CD8-positive, alpha-beta memory T cell (primary cell): ENCODE measurements around the gene ZNF837. TPM values are rescaled to one million over a fixed set of nuclear protein-coding genes. Genes with fewer than 3 reads are reported as not detected.
A peak's percentile ranks its signal among the peaks of the same experiment; 100 is the strongest.

Experiments used
- CTCF ChIA-PET: fragments of 350-600 bp; sonication (Branson Sonifier 250); formaldehyde crosslinking; loops from one replicate; lab custom pipeline; 2021; ENCODE audit warnings: antibody characterized with exemption; lab: Charles Lee
- POLR2A ChIA-PET: fragments of 350-600 bp; sonication (Branson Sonifier 250); formaldehyde crosslinking; loops from one replicate; lab custom pipeline; 2021; ENCODE audit warnings: antibody characterized with exemption; lab: Charles Lee
- DNase-seq, 5 donors: peaks; one replicate each; pipeline versions ENCODE4 v3.0.0 to v3.0.0-alpha.2; 2020 to 2022; ENCODE audit warnings: mixed read lengths in 1 of 5
- H3K27ac ChIP-seq: one replicate; pipeline ENCODE4 v1.7.0; 2013; ENCODE audit warnings: low read depth, mild to moderate bottlenecking, low read length, moderate library complexity
- H3K27me3 ChIP-seq: 2 replicates; pipeline ENCODE4 v1.7.0; 2013; ENCODE audit warnings: low read length, mild to moderate bottlenecking; ENCODE audit not compliant: insufficient read depth, poor library complexity, severe bottlenecking
- H3K36me3 ChIP-seq: 2 replicates; pipeline ENCODE4 v1.7.0; 2013; ENCODE audit warnings: mild to moderate bottlenecking, low read length, moderate library complexity; ENCODE audit not compliant: insufficient read depth
- H3K4me1 ChIP-seq: 2 replicates; pipeline ENCODE4 v1.7.0; 2013; ENCODE audit warnings: mild to moderate bottlenecking, low read length, moderate library complexity; ENCODE audit not compliant: insufficient read depth
- H3K4me3 ChIP-seq: 2 replicates; pipeline ENCODE4 v1.7.0; 2013; ENCODE audit warnings: mild to moderate bottlenecking, low read length
- H3K9me3 ChIP-seq: 2 replicates; pipeline ENCODE4 v1.7.0; 2013; ENCODE audit warnings: mild to moderate bottlenecking, low read length
- H3K27ac Mint-ChIP-seq, 8 donors: one replicate each; pipeline ENCODE4 v1.8.0; 2020 to 2021; ENCODE audit warnings: mixed read lengths in 8 of 8, mild to moderate bottlenecking in 6 of 8, inconsistent platforms in 3 of 8, moderate library complexity in 3 of 8
- H3K27me3 Mint-ChIP-seq, 2 donors: one replicate each; pipeline ENCODE4 v1.8.0; 2020 to 2021; ENCODE audit warnings: mixed read lengths in 2 of 2, mild to moderate bottlenecking in 1 of 2, moderate library complexity in 1 of 2
- H3K36me3 Mint-ChIP-seq, 3 donors: one replicate each; pipeline ENCODE4 v1.8.0; 2020 to 2021; ENCODE audit warnings: mixed read lengths in 3 of 3, inconsistent platforms in 1 of 3, mild to moderate bottlenecking in 1 of 3
- H3K4me1 Mint-ChIP-seq, 3 donors: one replicate each; pipeline ENCODE4 v1.8.0; 2020 to 2021; ENCODE audit warnings: mixed read lengths in 3 of 3, inconsistent platforms in 1 of 3, mild to moderate bottlenecking in 1 of 3
- H3K4me3 Mint-ChIP-seq, 7 donors: one replicate each; pipeline ENCODE4 v1.8.0; 2020 to 2021; ENCODE audit warnings: mixed read lengths in 7 of 7, mild to moderate bottlenecking in 6 of 7, moderate library complexity in 4 of 7, inconsistent platforms in 2 of 7
- H3K9me3 Mint-ChIP-seq, 5 donors: one replicate each; pipeline ENCODE4 v1.8.0; 2020 to 2022; ENCODE audit warnings: mixed read lengths in 5 of 5, mild to moderate bottlenecking in 3 of 5, moderate library complexity in 2 of 5, inconsistent platforms in 1 of 5
- polyA plus RNA-seq: library from polyadenylated mRNA; unstranded; fragments of 300-500 nt; fragmentation: Illumina TruSeq; gene quantifications from one replicate; pipeline ENCODE4 v1.2.3, GENCODE V29; 2021
- total RNA-seq, 2 experiments: library from RNA; stranded (reverse); gene quantifications; one replicate each; pipeline ENCODE4 v1.2.3, GENCODE V29; 2021

Gene ZNF837
- total and polyA plus RNA-seq, 3 experiments from 2014 or later: 1.8 to 4.6 (median 2.3) TPM

- POLR2A ChIA-PET: interaction anchor here (0.9 to 2.5 kb wide), 8 partner anchors 9 to 179 kb away, joined by 5 to 16 read pairs (median 8); partner anchors contain the start of genes ZNF132, ZNF274, ZNF837 and ZSCAN22
Observed at GRCh38 chr19:58361900-58362271, 18.9 kb downstream of the ZNF837 start.

GRCh38 chr19:58357481-58358145, 23.2 kb downstream of the ZNF837 start:
- POLR2A ChIA-PET: interaction anchor here (1.9 kb wide), 1 partner anchor 10 kb away, joined by 16 read pairs; no protein-coding TSS in a partner anchor
- Histone ChIP-seq H3K4me1 (peaks cover 15% of the 10 kb centered on the region), H3K36me3 (no peaks in the 10 kb centered on the region), H3K27ac (no peak overlapping the region), H3K4me3 (no peak overlapping the region), H3K9me3 (no peaks in the 10 kb centered on the region), H3K27me3 (no peaks in the 10 kb centered on the region)
- Mint-ChIP-seq H3K27me3 (peaks cover 0 to 2% of the 10 kb centered on the region in 2 donors), H3K36me3 (peaks cover 0 to 4% (median 0%) of the 10 kb centered on the region in 3 donors), H3K4me1 (peaks cover 6 to 42% (median 17%) of the 10 kb centered on the region in 3 donors), H3K27ac (peak overlapping the region in 1 of 8 donors; percentile 32), H3K9me3 (no peaks in the 10 kb centered on the region), H3K4me3 (peak overlapping the region in 3 of 7 donors; percentile 38 to 47 (median 41))
- CTCF ChIA-PET: no interaction called here
- DNase-seq: no peak

More at GRCh38 chr19:58361900-58362271, 18.9 kb downstream of the ZNF837 start:
- Histone ChIP-seq H3K9me3 (no peaks in the 10 kb centered on the region), H3K4me3 (peak overlapping the region; percentile 97), H3K4me1 (peaks cover 14% of the 10 kb centered on the region), H3K36me3 (no peaks in the 10 kb centered on the region), H3K27ac (peak overlapping the region; percentile 77), H3K27me3 (no peaks in the 10 kb centered on the region)
- peak in 2 of 5 donors; percentile 22 to 66 for DNase-seq
- H3K4me3 Mint-ChIP-seq: peak overlapping the region; percentile 85 to 100 (median 93)
- peaks cover 6 to 26% (median 11%) of the 10 kb centered on the region in 3 donors for H3K4me1 Mint-ChIP-seq
- no peaks in the 10 kb centered on the region for H3K9me3 Mint-ChIP-seq
- H3K27me3 Mint-ChIP-seq: no peaks in the 10 kb centered on the region
- peak overlapping the region; percentile 85 to 98 (median 94) for H3K27ac Mint-ChIP-seq
- H3K36me3 Mint-ChIP-seq: peaks cover 0 to 6% (median 0%) of the 10 kb centered on the region in 3 donors
- CTCF ChIA-PET: interaction anchor here (1.4 to 2.1 kb wide), 3 partner anchors 15 to 158 kb away, joined by 5 to 13 read pairs (median 6); partner anchors contain the start of gene ZBTB45

GRCh38 chr19:58356766-58357480, 23.9 kb downstream of the ZNF837 start:
- POLR2A ChIA-PET: interaction anchor here (0.5 to 1.9 kb wide), 8 partner anchors 10 to 299 kb away, joined by 3 to 16 read pairs (median 3); partner anchors contain the start of genes ZNF132, ZNF274, ZNF837 and ZSCAN22
- Histone ChIP-seq H3K27ac (no peak overlapping the region), H3K27me3 (no peaks in the 10 kb centered on the region), H3K4me3 (peak overlapping the region; percentile 47), H3K36me3 (no peaks in the 10 kb centered on the region), H3K9me3 (no peaks in the 10 kb centered on the region), H3K4me1 (peaks cover 14% of the 10 kb centered on the region)
- Mint-ChIP-seq H3K27ac (peak overlapping the region in 2 of 8 donors; percentile 24 to 32), H3K4me1 (peaks cover 3 to 40% (median 15%) of the 10 kb centered on the region in 3 donors), H3K27me3 (peaks cover 0 to 2% of the 10 kb centered on the region in 2 donors), H3K9me3 (peaks cover 0 to 2% (median 0%) of the 10 kb centered on the region in 5 donors), H3K4me3 (peak overlapping the region in 5 of 7 donors; percentile 63 to 76 (median 66)), H3K36me3 (peaks cover 0 to 5% (median 2%) of the 10 kb centered on the region in 3 donors)
- CTCF ChIA-PET: interaction anchor here (1.1 to 1.2 kb wide), 2 partner anchors 129 to 163 kb away, joined by 3 to 4 read pairs; no protein-coding TSS in a partner anchor
- DNase-seq: no peak

GRCh38 chr19:58355908-58356765, 24.7 kb downstream of the ZNF837 start:
- Histone ChIP-seq H3K9me3 (no peaks in the 10 kb centered on the region), H3K27me3 (no peaks in the 10 kb centered on the region), H3K4me3 (peak overlapping the region; percentile 47), H3K4me1 (peaks cover 10% of the 10 kb centered on the region), H3K27ac (no peak overlapping the region), H3K36me3 (no peaks in the 10 kb centered on the region)
- CTCF ChIA-PET: interaction anchor here (1.1 to 1.2 kb wide), 2 partner anchors 128 to 164 kb away, joined by 3 to 4 read pairs; no protein-coding TSS in a partner anchor
- peak in 4 of 5 donors; percentile 12 to 70 (median 56) for DNase-seq
- H3K4me3 Mint-ChIP-seq: peak overlapping the region; percentile 52 to 76 (median 66)
- peaks cover 0 to 2% of the 10 kb centered on the region in 2 donors for H3K27me3 Mint-ChIP-seq
- peaks cover 0 to 2% (median 0%) of the 10 kb centered on the region in 5 donors for H3K9me3 Mint-ChIP-seq
- H3K27ac Mint-ChIP-seq: peak overlapping the region in 2 of 8 donors; percentile 24
- H3K4me1 Mint-ChIP-seq: peaks cover 0 to 37% (median 13%) of the 10 kb centered on the region in 3 donors
- POLR2A ChIA-PET: interaction anchor here (0.5 to 1.9 kb wide), 7 partner anchors 9 to 298 kb away, joined by 3 to 16 read pairs (median 3); partner anchors contain the start of genes ZNF132, ZNF274, ZNF837 and ZSCAN22
- H3K36me3 Mint-ChIP-seq: peaks cover 0 to 6% (median 2%) of the 10 kb centered on the region in 3 donors

- Mint-ChIP-seq H3K36me3 (peaks cover 0 to 10% (median 2%) of the 10 kb centered on the region in 3 donors), H3K4me3 (peak overlapping the region; percentile 16 to 76 (median 54)), H3K9me3 (peaks cover 0 to 2% (median 0%) of the 10 kb centered on the region in 5 donors), H3K4me1 (peaks cover 0 to 37% (median 13%) of the 10 kb centered on the region in 3 donors), H3K27ac (peak overlapping the region in 4 of 8 donors; percentile 17 to 51 (median 40)), H3K27me3 (peaks cover 0 to 2% of the 10 kb centered on the region in 2 donors)
- H3K9me3 ChIP-seq: no peaks in the 10 kb centered on the region
- no peaks in the 10 kb centered on the region for H3K27me3 ChIP-seq
- ChIA-PET POLR2A (interaction anchor here (1.2 to 1.9 kb wide), 2 partner anchors 8 to 29 kb away, joined by 4 to 16 read pairs; partner anchors contain the start of gene ZSCAN22), CTCF (no interaction called here)
- no peaks in the 10 kb centered on the region for H3K36me3 ChIP-seq
- peaks cover 10% of the 10 kb centered on the region for H3K4me1 ChIP-seq
- DNase-seq: no peak
- H3K27ac ChIP-seq: no peak overlapping the region
- no peak overlapping the region for H3K4me3 ChIP-seq
Observed at GRCh38 chr19:58355215-58355796, 25.5 kb downstream of the ZNF837 start.

GRCh38 chr19:58354478-58355030, 26.3 kb downstream of the ZNF837 start:
- ChIA-PET POLR2A (no interaction called here), CTCF (no interaction called here)
- H3K27ac ChIP-seq: no peak overlapping the region
- no peak overlapping the region for H3K27ac Mint-ChIP-seq
- H3K4me1 ChIP-seq: peaks cover 10% of the 10 kb centered on the region
- H3K36me3 Mint-ChIP-seq: peaks cover 0 to 12% (median 3%) of the 10 kb centered on the region in 3 donors
- no peaks in the 10 kb centered on the region for H3K27me3 ChIP-seq
- DNase-seq: no peak
- H3K4me3 Mint-ChIP-seq: peak overlapping the region in 2 of 7 donors; percentile 2 to 73
- H3K27me3 Mint-ChIP-seq: peaks cover 0 to 2% of the 10 kb centered on the region in 2 donors
- H3K9me3 Mint-ChIP-seq: peaks cover 0 to 2% (median 0%) of the 10 kb centered on the region in 5 donors
- no peaks in the 10 kb centered on the region for H3K9me3 ChIP-seq
- H3K4me3 ChIP-seq: no peak overlapping the region
- H3K4me1 Mint-ChIP-seq: peaks cover 3 to 40% (median 15%) of the 10 kb centered on the region in 3 donors
- no peaks in the 10 kb centered on the region for H3K36me3 ChIP-seq
